22Rv1 (cell line): Measurements from ENCODE around the gene RIMKLB.

Experiments
- ZFX ChIP-seq: fragments of 450-650 bp; IDR thresholded peaks from 2 replicates; pipeline ENCODE4 v1.6.1; 2017; ENCODE audit warnings: antibody characterized with exemption, borderline replicate concordance
- TF ChIP-seq, protein P1 (sequence below): fragments of 450-650 bp; IDR thresholded peaks from 2 replicates; pipeline ENCODE4 v1.5.1; 2017; ENCODE audit warnings: mild to moderate bottlenecking

DNA sequence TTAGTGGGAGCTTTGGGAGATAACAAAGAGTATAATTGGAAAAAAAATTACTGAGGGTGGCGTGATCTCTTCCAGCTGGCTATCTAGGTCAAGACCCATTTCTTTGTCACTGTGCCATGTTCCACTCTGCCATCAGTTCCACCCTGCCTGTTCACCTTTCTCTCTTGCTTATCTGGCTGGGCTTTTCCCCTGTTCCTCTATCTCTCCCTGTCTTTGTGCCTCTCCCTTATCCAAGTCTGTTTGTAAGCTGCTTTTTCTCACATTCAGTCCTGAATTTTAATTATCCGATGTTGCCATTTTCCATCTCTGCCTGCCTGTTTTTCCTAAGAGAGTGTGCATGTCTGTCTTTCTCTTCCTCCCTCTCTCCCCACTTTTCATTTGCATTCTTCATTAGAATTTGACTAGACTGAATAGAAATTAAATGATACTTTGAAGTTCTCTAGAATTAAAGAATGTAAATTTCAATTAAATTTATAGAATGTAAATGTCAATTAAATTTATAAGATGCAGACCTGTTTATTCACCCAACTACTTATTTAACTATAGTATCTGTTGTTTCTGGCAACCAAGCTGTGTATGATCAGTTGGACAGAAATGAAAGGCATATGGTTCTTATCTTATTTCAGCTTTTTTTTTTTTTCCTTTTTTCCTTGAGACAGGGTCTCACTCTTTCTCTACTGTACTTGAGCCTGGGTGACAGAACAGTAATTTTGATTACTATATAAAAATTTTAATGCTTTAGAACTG is 83.8 kb downstream of the RIMKLB start:
- TF ChIP-seq, protein P1, sequence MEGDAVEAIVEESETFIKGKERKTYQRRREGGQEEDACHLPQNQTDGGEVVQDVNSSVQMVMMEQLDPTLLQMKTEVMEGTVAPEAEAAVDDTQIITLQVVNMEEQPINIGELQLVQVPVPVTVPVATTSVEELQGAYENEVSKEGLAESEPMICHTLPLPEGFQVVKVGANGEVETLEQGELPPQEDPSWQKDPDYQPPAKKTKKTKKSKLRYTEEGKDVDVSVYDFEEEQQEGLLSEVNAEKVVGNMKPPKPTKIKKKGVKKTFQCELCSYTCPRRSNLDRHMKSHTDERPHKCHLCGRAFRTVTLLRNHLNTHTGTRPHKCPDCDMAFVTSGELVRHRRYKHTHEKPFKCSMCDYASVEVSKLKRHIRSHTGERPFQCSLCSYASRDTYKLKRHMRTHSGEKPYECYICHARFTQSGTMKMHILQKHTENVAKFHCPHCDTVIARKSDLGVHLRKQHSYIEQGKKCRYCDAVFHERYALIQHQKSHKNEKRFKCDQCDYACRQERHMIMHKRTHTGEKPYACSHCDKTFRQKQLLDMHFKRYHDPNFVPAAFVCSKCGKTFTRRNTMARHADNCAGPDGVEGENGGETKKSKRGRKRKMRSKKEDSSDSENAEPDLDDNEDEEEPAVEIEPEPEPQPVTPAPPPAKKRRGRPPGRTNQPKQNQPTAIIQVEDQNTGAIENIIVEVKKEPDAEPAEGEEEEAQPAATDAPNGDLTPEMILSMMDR = no peak
- TF ChIP-seq ZFX = no peak
